Thoracic aorta (tissue), 2 donors: ENCODE results near the gene TCF7L2. TPM values are rescaled to one million over a fixed set of nuclear protein-coding genes. Genes with fewer than 3 reads are reported as not detected.

Source experiments
- ATAC-seq: fragments of 150-250 bp; one replicate; pipeline ENCODE4 v1.8.0; 2017; ENCODE audit warnings: low read depth; ENCODE audit not compliant: insufficient number of reproducible peaks, low FRiP score
- DNase-seq: peaks from one replicate; pipeline ENCODE4 v3.0.0-alpha.2; 2020; ENCODE audit warnings: low spot score
- H3K27ac ChIP-seq, 2 donors: fragments of 200-600 bp; sonication (generic); 1 replicate in 1 of 2; 2 replicates in 1 of 2; pipeline ENCODE4 v1.5.1; 2016; ENCODE audit warnings: mild to moderate bottlenecking in 2 of 2, moderate library complexity in 2 of 2
- H3K27me3 ChIP-seq: fragments of 200-600 bp; sonication (generic); replicated peaks from 2 replicates; pipeline ENCODE4 v1.6.0; 2016; ENCODE audit warnings: mild to moderate bottlenecking; ENCODE audit not compliant: insufficient read depth
- H3K36me3 ChIP-seq: fragments of 200-600 bp; sonication (generic); one replicate; pipeline ENCODE4 v1.5.1; 2016
- H3K4me1 ChIP-seq, 2 donors: fragments of 200-600 bp; sonication (generic); 1 replicate in 1 of 2; 2 replicates in 1 of 2; pipeline versions ENCODE4 v1.5.1 to v1.6.0; 2016; ENCODE audit warnings: low read depth in 2 of 2, mild to moderate bottlenecking in 1 of 2; ENCODE audit not compliant: control insufficient read depth in 1 of 2
- H3K4me3 ChIP-seq: fragments of 200-600 bp; sonication (generic); 2 replicates; pipeline ENCODE4 v1.5.1; 2016; ENCODE audit warnings: mild to moderate bottlenecking
- H3K9me3 ChIP-seq: fragments of 200-600 bp; sonication (generic); 2 replicates; pipeline ENCODE4 v1.5.1; 2016
- CTCF ChIP-seq: fragments of 200-600 bp; sonication (generic); IDR thresholded peaks from one replicate; pipeline ENCODE4 v1.5.1; 2019; ENCODE audit warnings: antibody characterized with exemption
- total RNA-seq, 2 donors: library from RNA; depleted of rRNA; stranded (reverse); fragments of >200 nt; gene quantifications; one replicate each; pipeline versions ENCODE4 v1.1.0 to v1.2.3, GENCODE V29; 2016

TCF7L2 gene
- total RNA-seq, 2 donors from 2014 or later, result 21.4 to 50.5 TPM

GRCh38 chr10:113151190-113151666 lies 201.2 kb downstream of the TCF7L2 start:
- H3K4me3 ChIP-seq, result no peak overlapping the region
- H3K36me3 ChIP-seq, result peaks cover 49% of the 10 kb centered on the region
- peaks cover 0 to 5% of the 10 kb centered on the region in 2 donors for H3K4me1 ChIP-seq
- no peaks in the 10 kb centered on the region for H3K27me3 ChIP-seq
- no peak for TF ChIP-seq CTCF
- DNase-seq (no peak), ATAC-seq (no peak)
- no peak overlapping the region for H3K27ac ChIP-seq
- H3K9me3 ChIP-seq, result no peaks in the 10 kb centered on the region

GRCh38 chr10:113153493-113154102 lies 203.6 kb downstream of the TCF7L2 start:
- no peaks in the 10 kb centered on the region for H3K9me3 ChIP-seq
- no peak overlapping the region for H3K27ac ChIP-seq
- no peaks in the 10 kb centered on the region for H3K4me1 ChIP-seq
- ATAC-seq, result no peak
- no peak for TF ChIP-seq CTCF
- H3K36me3 ChIP-seq, result peaks cover 54% of the 10 kb centered on the region
- H3K4me3 ChIP-seq, result no peak overlapping the region
- no peak for DNase-seq
- no peaks in the 10 kb centered on the region for H3K27me3 ChIP-seq

- H3K4me1 ChIP-seq, result peaks cover 0 to 8% of the 10 kb centered on the region in 2 donors
- peaks cover 56% of the 10 kb centered on the region for H3K36me3 ChIP-seq
- no peaks in the 10 kb centered on the region for H3K27me3 ChIP-seq
- H3K4me3 ChIP-seq, result no peak overlapping the region
- ATAC-seq (no peak), DNase-seq (no peak)
- H3K27ac ChIP-seq, result no peak overlapping the region
- TF ChIP-seq CTCF, result no peak
- H3K9me3 ChIP-seq, result no peaks in the 10 kb centered on the region
These were observed 207.4 kb downstream of the TCF7L2 start for GRCh38 chr10:113157441-113157840.

DNA sequence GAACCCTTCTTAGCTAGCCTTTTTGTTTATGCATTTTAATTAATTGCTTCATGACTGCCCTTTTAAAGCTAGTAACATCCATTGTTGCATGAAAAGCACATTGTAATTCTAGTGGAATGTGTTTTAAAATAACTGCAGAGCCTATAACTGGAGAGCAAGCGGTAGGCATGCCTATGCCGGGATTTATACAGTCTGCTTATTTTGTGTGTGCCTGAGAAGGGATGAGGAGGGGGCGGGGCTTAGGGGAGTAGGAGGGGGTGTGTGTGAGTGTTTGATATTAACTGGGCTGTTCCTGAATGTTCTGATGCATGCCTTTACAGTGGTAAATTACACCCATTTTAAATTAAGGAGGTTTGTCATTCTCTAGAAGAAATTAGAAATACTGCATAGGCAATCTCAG lies 208.1 kb downstream of the TCF7L2 start:
- TF ChIP-seq CTCF, result no peak
- no peak overlapping the region for H3K27ac ChIP-seq
- peaks cover 48% of the 10 kb centered on the region for H3K36me3 ChIP-seq
- H3K27me3 ChIP-seq, result no peaks in the 10 kb centered on the region
- DNase-seq, result no peak
- ATAC-seq, result no peak
- no peak overlapping the region for H3K4me3 ChIP-seq
- H3K9me3 ChIP-seq, result no peaks in the 10 kb centered on the region
- peaks cover 0 to 16% of the 10 kb centered on the region in 2 donors for H3K4me1 ChIP-seq

- H3K9me3 ChIP-seq, result no peaks in the 10 kb centered on the region
- H3K4me3 ChIP-seq, result no peak overlapping the region
- H3K27ac ChIP-seq, result no peak overlapping the region
- no peak for TF ChIP-seq CTCF
- H3K4me1 ChIP-seq, result peaks cover 7 to 24% of the 10 kb centered on the region in 2 donors
- H3K27me3 ChIP-seq, result no peaks in the 10 kb centered on the region
- peaks cover 37% of the 10 kb centered on the region for H3K36me3 ChIP-seq
- DNase-seq (no peak), ATAC-seq (no peak)
These were observed 209.5 kb downstream of the TCF7L2 start for GRCh38 chr10:113159563-113159962.
